Testis (tissue), 3 donors: ENCODE data around the gene RIPOR1. TPM values are rescaled to one million over a fixed set of nuclear protein-coding genes. Genes with fewer than 3 reads are reported as not detected.

Experiments
- DNase-seq: peaks from one replicate; pipeline ENCODE4 v3.0.0-alpha.2; 2019
- H3K27ac ChIP-seq, 2 donors: fragments of 200-600 bp; sonication (generic); one replicate each; pipeline ENCODE4 v1.5.1; 2019
- H3K27me3 ChIP-seq: fragments of 200-600 bp; sonication (generic); one replicate; pipeline ENCODE4 v1.5.1; 2019
- H3K36me3 ChIP-seq: fragments of 200-600 bp; sonication (generic); one replicate; pipeline ENCODE4 v1.5.1; 2017; ENCODE audit warnings: low read depth; ENCODE audit errors: missing control alignments
- H3K4me1 ChIP-seq: fragments of 200-600 bp; sonication (generic); one replicate; pipeline ENCODE4 v1.5.1; 2019
- H3K4me3 ChIP-seq, 2 donors: fragments of 200-600 bp; sonication (generic); one replicate each; pipeline ENCODE4 v1.5.1; 2017 to 2019
- H3K9me3 ChIP-seq: fragments of 200-600 bp; sonication (generic); one replicate; pipeline ENCODE4 v1.5.1; 2017
- POLR2A ChIP-seq: fragments of 450-650 bp; IDR thresholded peaks from one replicate; pipeline ENCODE4 v1.6.1; 2017; ENCODE audit warnings: antibody characterized with exemption, mild to moderate bottlenecking, moderate library complexity
- whole genome bisulfite sequencing, 2 donors: methylation state at CpG; one replicate each; pipeline ENCODE4 v1.1.5; 2018; 5-methylcytosine and 5-hydroxymethylcytosine counted together
- intact Hi-C: fragments of 100-400 bp; cut with DNase I; formaldehyde crosslinking; loops from one replicate; pipeline ENCODE4 v1.15.1; 2023; ENCODE audit warnings: low total_unique reads
- polyA plus RNA-seq: library from polyadenylated mRNA; stranded (reverse); fragments of 350-450 nt; fragmentation: Illumina TruSeq; extraction: RNeasy Lipid Tissue Mini Kit (QIAGEN cat#74804); gene quantifications from one replicate; pipeline ENCODE4 v1.2.3, GENCODE V29; 2014; ENCODE audit warnings: low read depth, low replicate concordance; ENCODE audit not compliant: insufficient read depth
- total RNA-seq, 2 donors: library from RNA; depleted of rRNA; stranded (reverse); fragments of >200 nt; gene quantifications; one replicate each; pipeline ENCODE4 v1.2.3, GENCODE V29; 2016
- TF ChIP-seq, protein P1 (sequence below), 3 experiments: fragments of 450-650 bp in 2 of 3; fragments of 200-600 bp in 1 of 3; sonication (generic) in 1 of 3; IDR thresholded peaks; one replicate each; pipeline ENCODE4 v1.5.1; 2016 to 2019; ENCODE audit warnings: antibody characterized with exemption in 3 of 3, mild to moderate bottlenecking in 2 of 3, moderate library complexity in 1 of 3

Gene RIPOR1
- total and polyA plus RNA-seq, 3 donors from 2014 or later, result 36.1 to 109 (median 79.4) TPM

DNA sequence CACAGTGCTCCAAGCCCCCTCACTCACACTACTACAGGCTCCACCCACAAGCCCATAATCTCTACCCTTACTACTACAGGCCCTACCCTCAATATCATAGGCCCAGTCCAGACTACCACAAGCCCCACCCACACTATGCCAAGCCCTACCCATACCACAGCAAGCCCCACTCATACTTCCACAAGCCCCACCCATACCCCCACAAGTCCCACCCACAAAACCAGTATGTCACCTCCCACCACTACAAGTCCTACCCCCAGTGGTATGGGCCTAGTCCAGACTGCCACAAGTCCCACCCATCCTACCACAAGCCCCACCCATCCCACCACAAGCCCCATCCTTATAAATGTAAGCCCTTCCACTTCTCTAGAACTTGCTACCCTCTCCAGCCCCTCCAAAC is 13.8 kb downstream of the RIPOR1 start:
- no peak for TF ChIP-seq POLR2A
- TF ChIP-seq, protein P1, sequence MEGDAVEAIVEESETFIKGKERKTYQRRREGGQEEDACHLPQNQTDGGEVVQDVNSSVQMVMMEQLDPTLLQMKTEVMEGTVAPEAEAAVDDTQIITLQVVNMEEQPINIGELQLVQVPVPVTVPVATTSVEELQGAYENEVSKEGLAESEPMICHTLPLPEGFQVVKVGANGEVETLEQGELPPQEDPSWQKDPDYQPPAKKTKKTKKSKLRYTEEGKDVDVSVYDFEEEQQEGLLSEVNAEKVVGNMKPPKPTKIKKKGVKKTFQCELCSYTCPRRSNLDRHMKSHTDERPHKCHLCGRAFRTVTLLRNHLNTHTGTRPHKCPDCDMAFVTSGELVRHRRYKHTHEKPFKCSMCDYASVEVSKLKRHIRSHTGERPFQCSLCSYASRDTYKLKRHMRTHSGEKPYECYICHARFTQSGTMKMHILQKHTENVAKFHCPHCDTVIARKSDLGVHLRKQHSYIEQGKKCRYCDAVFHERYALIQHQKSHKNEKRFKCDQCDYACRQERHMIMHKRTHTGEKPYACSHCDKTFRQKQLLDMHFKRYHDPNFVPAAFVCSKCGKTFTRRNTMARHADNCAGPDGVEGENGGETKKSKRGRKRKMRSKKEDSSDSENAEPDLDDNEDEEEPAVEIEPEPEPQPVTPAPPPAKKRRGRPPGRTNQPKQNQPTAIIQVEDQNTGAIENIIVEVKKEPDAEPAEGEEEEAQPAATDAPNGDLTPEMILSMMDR (IDR thresholded peaks at IDR 0.05), result no peak
- no peaks in the 10 kb centered on the region for H3K9me3 ChIP-seq
- no peak for DNase-seq
- no peak overlapping the region for H3K4me3 ChIP-seq
- H3K4me1 ChIP-seq, result peaks cover 26% of the 10 kb centered on the region
- H3K36me3 ChIP-seq, result no peaks in the 10 kb centered on the region
- H3K27ac ChIP-seq, result no peak overlapping the region
- no peaks in the 10 kb centered on the region for H3K27me3 ChIP-seq
- intact Hi-C loops, result loop anchor here (10.0 kb wide), 1 partner anchor 102 kb away; the partner anchor contains the start of gene CARMIL2

DNA sequence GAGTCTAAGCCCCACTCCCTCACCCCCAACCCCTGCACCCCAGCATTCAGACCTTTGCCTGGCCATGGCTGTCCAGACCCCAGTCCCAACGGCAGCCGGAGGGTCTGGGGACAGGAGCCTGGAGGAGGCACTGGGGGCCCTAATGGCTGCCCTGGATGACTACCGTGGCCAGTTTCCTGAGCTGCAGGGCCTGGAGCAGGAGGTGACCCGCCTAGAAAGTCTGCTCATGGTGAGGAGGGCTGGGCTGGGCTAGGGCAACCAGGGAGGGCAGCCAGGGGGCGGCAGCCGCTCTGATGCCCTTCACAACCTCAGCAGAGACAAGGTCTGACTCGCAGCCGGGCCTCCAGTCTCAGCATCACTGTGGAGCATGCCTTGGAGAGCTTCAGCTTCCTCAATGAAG is 14.4 kb downstream of the RIPOR1 start:
- 86 to 87% methylated on average over 8 of the region's 8 CpGs for WGBS, 2 donors
- intact Hi-C loops, result loop anchor here (10.0 kb wide), 1 partner anchor 102 kb away; the partner anchor contains the start of gene CARMIL2
- Histone ChIP-seq H3K4me1 (peaks cover 26% of the 10 kb centered on the region), H3K36me3 (no peaks in the 10 kb centered on the region), H3K4me3 (no peak overlapping the region), H3K27me3 (no peaks in the 10 kb centered on the region), H3K9me3 (no peaks in the 10 kb centered on the region), H3K27ac (no peak overlapping the region)
- TF ChIP-seq, protein P1 (IDR thresholded peaks at IDR 0.05), result no peak
- TF ChIP-seq POLR2A, result no peak
- DNase-seq, result no peak

DNA sequence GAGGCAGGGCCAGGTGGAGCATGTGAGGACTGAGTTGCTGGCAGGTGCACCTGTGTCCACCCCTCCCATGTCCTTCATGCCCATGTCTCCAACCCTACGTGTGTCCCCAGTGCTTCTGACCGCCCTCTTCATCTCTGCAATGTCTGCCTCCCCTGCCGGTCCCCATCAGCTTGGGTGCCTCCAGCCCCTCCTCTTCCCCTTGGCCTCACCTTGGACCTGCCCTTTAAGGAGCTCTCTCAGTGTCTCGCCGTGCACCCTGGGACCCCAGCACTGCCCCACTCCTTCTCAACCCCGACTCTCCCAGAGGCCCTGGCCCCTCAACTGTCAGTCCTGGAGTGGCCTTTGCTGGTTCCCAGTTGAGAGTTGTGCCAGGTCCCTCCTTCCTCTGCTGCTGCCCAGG is 15.0 kb downstream of the RIPOR1 start:
- Histone ChIP-seq H3K4me3 (no peak overlapping the region), H3K9me3 (no peaks in the 10 kb centered on the region), H3K36me3 (no peaks in the 10 kb centered on the region), H3K27ac (no peak overlapping the region), H3K27me3 (no peaks in the 10 kb centered on the region), H3K4me1 (peaks cover 21% of the 10 kb centered on the region)
- WGBS, 2 donors, result 78 to 86% methylated on average over 6 of the region's 6 CpGs
- no peak for TF ChIP-seq POLR2A
- TF ChIP-seq, protein P1 (IDR thresholded peaks at IDR 0.05), result no peak
- DNase-seq, result no peak
- intact Hi-C loops, result loop anchor here (10.0 kb wide), 1 partner anchor 101 kb away; the partner anchor contains the start of gene CARMIL2

DNA sequence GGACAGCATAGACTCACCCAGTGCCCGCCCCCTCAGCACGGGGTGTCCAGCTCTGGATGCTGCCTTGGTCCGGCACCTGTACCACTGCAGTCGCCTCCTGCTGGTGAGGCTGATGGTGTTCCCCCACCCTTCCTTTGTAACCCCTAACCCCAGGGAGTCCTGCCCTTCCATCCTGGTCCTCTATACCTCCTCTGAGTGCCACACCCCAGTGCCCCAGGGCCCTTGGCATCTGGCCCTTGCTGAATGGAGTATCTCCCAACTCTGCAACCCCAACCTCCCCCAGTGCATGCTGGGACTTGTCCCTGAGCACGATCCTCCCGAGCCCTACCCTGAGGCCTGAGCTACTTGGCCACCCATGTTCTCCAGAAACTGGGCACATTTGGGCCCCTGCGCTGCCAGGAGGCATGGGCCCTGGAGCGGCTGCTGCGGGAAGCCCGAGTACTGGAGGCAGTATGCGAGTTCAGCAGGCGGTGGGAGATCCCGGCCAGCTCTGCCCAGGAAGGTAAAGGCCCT is 15.8 kb downstream of the RIPOR1 start:
- WGBS, 2 donors, result 84 to 90% methylated on average over 10 to 13 of the region's 13 CpGs
- Histone ChIP-seq H3K9me3 (no peaks in the 10 kb centered on the region), H3K27me3 (no peaks in the 10 kb centered on the region), H3K4me1 (peaks cover 14% of the 10 kb centered on the region), H3K4me3 (no peak overlapping the region), H3K27ac (no peak overlapping the region), H3K36me3 (no peaks in the 10 kb centered on the region)
- TF ChIP-seq, protein P1 (IDR thresholded peaks at IDR 0.05), result no peak
- no peak for TF ChIP-seq POLR2A
- intact Hi-C loops, result loop anchor here (10.0 kb wide), 1 partner anchor 100 kb away; the partner anchor contains the start of gene CARMIL2
- DNase-seq, result no peak
